Neural progenitor cell (in vitro differentiated cells): ENCODE data around the gene TGOLN2. TPM values are rescaled to one million over a fixed set of nuclear protein-coding genes. Genes with fewer than 3 reads are reported as not detected.

Experiments used
- DNase-seq: peaks from one replicate; pipeline ENCODE4 v3.0.0-alpha.2; 2016; ENCODE audit warnings: low spot score
- H2AFZ ChIP-seq: fragments of 200-600 bp; sonication (generic); replicated peaks from 2 replicates; pipeline ENCODE4 v1.6.1; 2016; ENCODE audit warnings: antibody characterized with exemption
- H3F3A ChIP-seq: fragments of 200-600 bp; sonication (generic); 2 replicates; pipeline ENCODE4 v1.6.1; 2016; ENCODE audit warnings: antibody characterized with exemption, low read depth
- H3K27ac ChIP-seq: fragments of 200-600 bp; sonication (generic); 2 replicates; pipeline ENCODE4 v1.5.1; 2016; ENCODE audit warnings: mild to moderate bottlenecking
- H3K27me3 ChIP-seq: fragments of 200-600 bp; sonication (generic); 2 replicates; pipeline ENCODE4 v1.6.1; 2016; ENCODE audit warnings: mild to moderate bottlenecking, moderate library complexity
- H3K36me3 ChIP-seq: fragments of 200-600 bp; sonication (generic); 2 replicates; pipeline ENCODE4 v1.5.1; 2016
- H3K4me1 ChIP-seq: fragments of 200-600 bp; sonication (generic); 2 replicates; pipeline ENCODE4 v1.6.1; 2016; ENCODE audit warnings: mixed run types
- H3K4me2 ChIP-seq: fragments of 200-600 bp; sonication (generic); 2 replicates; pipeline ENCODE4 v1.6.1; 2016
- H3K4me3 ChIP-seq: fragments of 200-600 bp; sonication (generic); 2 replicates; pipeline ENCODE4 v1.5.1; 2016
- H3K79me2 ChIP-seq: fragments of 200-600 bp; sonication (generic); 2 replicates; pipeline ENCODE4 v1.6.1; 2016; ENCODE audit warnings: low read depth
- H3K9ac ChIP-seq: fragments of 200-600 bp; sonication (generic); 2 replicates; pipeline ENCODE4 v1.6.1; 2016
- H3K9me3 ChIP-seq: fragments of 200-600 bp; sonication (generic); 2 replicates; pipeline ENCODE4 v1.5.1; 2016; ENCODE audit warnings: low read depth
- H4K20me1 ChIP-seq: fragments of 200-600 bp; sonication (generic); 2 replicates; pipeline ENCODE4 v1.6.1; 2016; ENCODE audit warnings: low read depth
- H3K27ac Mint-ChIP-seq: 3 replicates; pipeline ENCODE4 v1.8.0; 2021; ENCODE audit warnings: mixed read lengths
- H3K27me3 Mint-ChIP-seq: 2 replicates; pipeline ENCODE4 v1.8.0; 2022; ENCODE audit warnings: low read depth, mild to moderate bottlenecking, inconsistent platforms, moderate library complexity, mixed read lengths; ENCODE audit not compliant: insufficient read depth
- H3K36me3 Mint-ChIP-seq: 3 replicates; pipeline ENCODE4 v1.8.0; 2021; ENCODE audit warnings: mixed read lengths
- H3K4me1 Mint-ChIP-seq: 3 replicates; pipeline ENCODE4 v1.8.0; 2021; ENCODE audit warnings: mixed read lengths
- H3K4me3 Mint-ChIP-seq: 3 replicates; pipeline ENCODE4 v1.8.0; 2021; ENCODE audit warnings: mild to moderate bottlenecking, moderate library complexity, mixed read lengths
- H3K9me3 Mint-ChIP-seq: 3 replicates; pipeline ENCODE4 v1.8.0; 2020; ENCODE audit warnings: mixed read lengths
- EZH2 ChIP-seq: fragments of 200-600 bp; sonication (generic); IDR thresholded peaks from 2 replicates; pipeline ENCODE4 v1.6.1; 2017; ENCODE audit warnings: antibody characterized with exemption, mild to moderate bottlenecking, moderate library complexity
- EZH2phosphoT487 ChIP-seq: fragments of 200-600 bp; sonication (generic); IDR thresholded peaks from 2 replicates; pipeline ENCODE4 v1.6.1; 2017; ENCODE audit warnings: antibody characterized with exemption
- total RNA-seq: library from RNA; depleted of rRNA; stranded (reverse); fragments of >200 nt; gene quantifications from 2 replicates; pipeline ENCODE4 v1.2.3, GENCODE V29; 2015; ENCODE audit warnings: low replicate concordance
- TF ChIP-seq, protein P1 (sequence below): fragments of 200-600 bp; sonication (generic); IDR thresholded peaks from 2 replicates; pipeline ENCODE4 v1.5.1; 2017; ENCODE audit warnings: antibody characterized with exemption, mild to moderate bottlenecking

The TGOLN2 gene
- total RNA-seq, 1 donor from 2014 or later: 28.5 TPM

DNA sequence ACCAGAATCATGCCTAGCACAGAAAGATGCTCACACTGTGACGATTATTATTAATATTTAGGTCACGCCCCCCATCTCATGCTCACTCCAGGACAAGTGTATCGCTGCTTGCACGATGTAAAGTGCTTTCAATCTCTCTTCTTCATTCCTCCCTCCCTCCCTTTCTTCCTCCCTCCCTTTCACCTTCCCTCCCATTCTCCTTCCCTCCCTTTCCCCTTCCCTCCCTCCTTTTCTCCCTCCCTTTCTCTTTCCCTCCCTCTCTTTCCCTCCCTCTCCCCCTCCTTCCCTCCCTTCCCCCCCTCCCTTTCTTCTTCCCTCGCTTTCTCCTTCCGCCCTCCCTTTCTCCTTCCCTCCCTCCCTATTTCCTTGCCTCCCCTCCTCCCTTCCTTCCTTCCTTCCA, 19.6 kb downstream of the TGOLN2 start:
- Histone ChIP-seq H3K9ac (no peak overlapping the region), H2AFZ (no peak overlapping the region), H3K79me2 (no peaks in the 10 kb centered on the region), H4K20me1 (no peaks in the 10 kb centered on the region), H3K9me3 (no peaks in the 10 kb centered on the region), H3K4me2 (no peak overlapping the region), H3K4me1 (no peaks in the 10 kb centered on the region), H3K36me3 (no peaks in the 10 kb centered on the region), H3F3A (no peaks in the 10 kb centered on the region), H3K4me3 (no peak overlapping the region), H3K27ac (peak overlapping the region; percentile 13), H3K27me3 (no peaks in the 10 kb centered on the region)
- H3K9me3 Mint-ChIP-seq: no peaks in the 10 kb centered on the region
- peaks cover 2% of the 10 kb centered on the region for H3K4me1 Mint-ChIP-seq
- H3K27ac Mint-ChIP-seq: no peak overlapping the region
- no peak for DNase-seq
- H3K27me3 Mint-ChIP-seq: peaks cover 4% of the 10 kb centered on the region
- TF ChIP-seq EZH2phosphoT487: no peak
- TF ChIP-seq, protein P1, sequence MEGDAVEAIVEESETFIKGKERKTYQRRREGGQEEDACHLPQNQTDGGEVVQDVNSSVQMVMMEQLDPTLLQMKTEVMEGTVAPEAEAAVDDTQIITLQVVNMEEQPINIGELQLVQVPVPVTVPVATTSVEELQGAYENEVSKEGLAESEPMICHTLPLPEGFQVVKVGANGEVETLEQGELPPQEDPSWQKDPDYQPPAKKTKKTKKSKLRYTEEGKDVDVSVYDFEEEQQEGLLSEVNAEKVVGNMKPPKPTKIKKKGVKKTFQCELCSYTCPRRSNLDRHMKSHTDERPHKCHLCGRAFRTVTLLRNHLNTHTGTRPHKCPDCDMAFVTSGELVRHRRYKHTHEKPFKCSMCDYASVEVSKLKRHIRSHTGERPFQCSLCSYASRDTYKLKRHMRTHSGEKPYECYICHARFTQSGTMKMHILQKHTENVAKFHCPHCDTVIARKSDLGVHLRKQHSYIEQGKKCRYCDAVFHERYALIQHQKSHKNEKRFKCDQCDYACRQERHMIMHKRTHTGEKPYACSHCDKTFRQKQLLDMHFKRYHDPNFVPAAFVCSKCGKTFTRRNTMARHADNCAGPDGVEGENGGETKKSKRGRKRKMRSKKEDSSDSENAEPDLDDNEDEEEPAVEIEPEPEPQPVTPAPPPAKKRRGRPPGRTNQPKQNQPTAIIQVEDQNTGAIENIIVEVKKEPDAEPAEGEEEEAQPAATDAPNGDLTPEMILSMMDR: no peak
- no peak for TF ChIP-seq EZH2
- peaks cover 19% of the 10 kb centered on the region for H3K36me3 Mint-ChIP-seq
- no peak overlapping the region for H3K4me3 Mint-ChIP-seq

DNA sequence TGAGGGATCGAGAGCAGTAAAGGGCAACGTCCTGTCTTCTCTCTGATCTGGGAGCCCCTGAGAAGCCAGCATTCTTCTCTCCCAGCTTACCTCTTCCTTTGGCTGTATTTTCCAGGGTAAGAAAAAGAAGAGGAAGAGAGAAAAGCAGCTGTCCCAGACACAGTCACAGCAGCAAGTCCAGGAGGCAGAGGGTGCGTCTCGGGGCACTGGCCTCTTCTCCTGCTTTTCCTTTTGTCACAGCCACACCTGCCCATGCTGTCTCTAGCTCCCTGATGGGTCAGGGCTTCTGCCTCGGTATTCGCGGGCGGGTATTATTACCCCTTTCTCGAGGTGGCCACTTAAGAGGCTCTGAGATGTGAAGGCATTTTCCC, 20.3 kb downstream of the TGOLN2 start:
- no peak overlapping the region for H3K4me3 Mint-ChIP-seq
- H3K9me3 ChIP-seq: no peaks in the 10 kb centered on the region

DNA sequence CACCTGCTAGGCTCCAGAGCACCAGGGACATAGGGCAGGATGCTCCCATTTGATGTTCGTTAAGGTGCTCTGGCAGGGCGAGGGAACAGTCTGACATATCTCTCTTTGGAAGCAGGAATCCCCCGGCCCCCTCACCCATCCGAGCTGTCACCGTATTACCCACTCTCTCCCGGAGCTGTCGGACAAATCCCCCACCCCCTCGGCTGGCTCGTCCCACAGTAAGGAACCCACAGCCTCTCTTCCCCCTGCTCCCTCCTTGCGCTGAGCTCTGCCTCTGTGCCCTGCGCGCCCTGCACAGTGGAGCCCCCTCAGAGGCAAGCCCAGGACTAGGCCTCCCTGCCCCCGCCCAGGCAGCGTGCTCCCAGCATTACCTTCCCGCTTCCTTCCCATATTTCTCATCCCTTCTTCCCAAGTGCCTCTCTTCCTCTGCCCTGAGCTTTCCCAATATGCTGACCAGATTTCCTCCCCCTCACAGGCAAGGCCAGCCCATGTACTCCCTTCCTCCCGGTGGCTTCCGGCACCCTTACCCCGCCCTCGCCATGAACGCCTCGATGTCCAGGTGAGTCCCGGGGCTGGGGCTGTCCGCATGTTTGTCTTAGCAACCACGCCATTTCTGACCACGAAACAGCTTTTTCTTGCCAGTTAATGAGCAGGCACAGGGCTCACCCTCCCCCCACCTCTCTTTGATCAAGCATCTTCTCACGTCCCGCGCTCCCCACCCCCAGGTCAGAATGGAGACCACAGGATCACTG, 23.8 kb downstream of the TGOLN2 start:
- Histone ChIP-seq H3K27me3 (no peaks in the 10 kb centered on the region), H4K20me1 (no peaks in the 10 kb centered on the region), H3K9ac (no peak overlapping the region), H3F3A (peaks cover 3% of the 10 kb centered on the region), H3K27ac (no peak overlapping the region), H3K4me3 (no peak overlapping the region), H3K4me1 (no peaks in the 10 kb centered on the region), H2AFZ (no peak overlapping the region), H3K36me3 (no peaks in the 10 kb centered on the region), H3K4me2 (no peak overlapping the region), H3K9me3 (no peaks in the 10 kb centered on the region), H3K79me2 (no peaks in the 10 kb centered on the region)
- H3K27ac Mint-ChIP-seq: peak overlapping the region; percentile 77
- peaks cover 16% of the 10 kb centered on the region for H3K36me3 Mint-ChIP-seq
- H3K27me3 Mint-ChIP-seq: peaks cover 4% of the 10 kb centered on the region
- peaks cover 5% of the 10 kb centered on the region for H3K4me1 Mint-ChIP-seq
- no peak overlapping the region for H3K4me3 Mint-ChIP-seq
- TF ChIP-seq, protein P1: no peak
- H3K9me3 Mint-ChIP-seq: no peaks in the 10 kb centered on the region
- no peak for DNase-seq

More for the DNA sequence above, 20.3 kb downstream of the TGOLN2 start:
- TF ChIP-seq, protein P1: no peak
- TF ChIP-seq EZH2phosphoT487 (no peak), EZH2 (no peak)
- H3K4me1 ChIP-seq: no peaks in the 10 kb centered on the region
- peak overlapping the region; percentile 53 for H3K27ac ChIP-seq
- DNase-seq: no peak
- H3F3A ChIP-seq: no peaks in the 10 kb centered on the region
- Mint-ChIP-seq H3K36me3 (peaks cover 20% of the 10 kb centered on the region), H3K9me3 (no peaks in the 10 kb centered on the region), H3K4me1 (peaks cover 2% of the 10 kb centered on the region), H3K27me3 (peaks cover 4% of the 10 kb centered on the region), H3K27ac (no peak overlapping the region)
- H4K20me1 ChIP-seq: no peaks in the 10 kb centered on the region
- H3K36me3 ChIP-seq: no peaks in the 10 kb centered on the region
- no peak overlapping the region for H3K4me3 ChIP-seq
- no peaks in the 10 kb centered on the region for H3K79me2 ChIP-seq
- no peak overlapping the region for H2AFZ ChIP-seq
- H3K27me3 ChIP-seq: no peaks in the 10 kb centered on the region
- H3K9ac ChIP-seq: no peak overlapping the region
- no peak overlapping the region for H3K4me2 ChIP-seq
